ENCODE data around the gene ZNF722.
"Not testable (repeated sequence)": the region's sequence is repeated elsewhere in the genome, so short reads cannot be mapped to it uniquely, and the experiment has no call there.

Gene ZNF722

GRCh38 chr7:63998549-63998948 lies at the start of gene ZNF722:
Gene ZNF722 (plus strand): TSS chr7:63998849. CDS start chr7:63998962, 113 bp downstream.
- DNase-seq = no peak

- DNase-seq = no peak
Observed at GRCh38 chr7:63953181-63953580, 45.5 kb upstream of the ZNF722 start.

- no peak for DNase-seq
Observed at GRCh38 chr7:63968629-63969028, 30.0 kb upstream of the ZNF722 start.

GRCh38 chr7:64015496-64015895 lies 16.8 kb downstream of the ZNF722 start:
- DNase-seq = not testable (repeated sequence)

- no peak for DNase-seq
Observed at GRCh38 chr7:64035388-64035787, 36.7 kb downstream of the ZNF722 start.

- no peak for DNase-seq
Observed at GRCh38 chr7:64037095-64037494, 38.4 kb downstream of the ZNF722 start.

GRCh38 chr7:64045301-64046040 lies 46.8 kb downstream of the ZNF722 start, which contains the start of gene ZNF727:
Gene ZNF727 (plus strand): TSS chr7:64045434. CDS start chr7:64045622, 188 bp downstream.
- DNase-seq = no peak

GRCh38 chr7:64046041-64046389 lies 47.4 kb downstream of the ZNF722 start:
- DNase-seq = no peak

Measured in NCI-H446 treated with DMSO at 0.1 percent for 48 hours (cell line).